ENCODE data around the gene SNX4. TPM values are rescaled to one million over a fixed set of nuclear protein-coding genes. Genes with fewer than 3 reads are reported as not detected.
"Not testable (repeated sequence)": the region's sequence is repeated elsewhere in the genome, so short reads cannot be mapped to it uniquely, and the experiment has no call there.

Gene SNX4
- total and polyA plus RNA-seq, 2 of the 8 experiments (the other 6 are each of a cell fraction or from before 2014, with no cell fraction given), result 7.2 to 23.1 TPM

DNA sequence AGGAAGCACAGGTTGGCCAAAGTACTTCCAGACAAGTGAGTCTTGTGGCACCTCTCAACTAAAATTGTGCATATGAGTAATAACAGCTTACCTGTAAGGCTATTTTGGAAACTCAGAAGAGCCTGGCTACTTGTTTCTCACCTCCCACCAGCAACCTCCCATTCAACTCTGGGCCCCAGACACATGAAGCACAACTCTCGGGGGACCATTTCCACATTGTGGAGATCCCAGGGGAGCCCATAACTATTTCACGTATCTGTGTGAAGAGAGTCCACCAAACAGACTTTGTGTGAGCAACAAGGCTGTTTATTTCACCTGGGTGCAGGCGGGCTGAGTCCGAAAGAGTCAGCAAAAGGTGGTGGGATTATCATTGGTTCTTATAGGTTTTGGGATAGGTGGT is 5.2 kb upstream of the SNX4 start (continued):
- no peak for TF ChIP-seq YY1 (IDR thresholded peaks at IDR 0.05; ENCODE audit: low read depth, low read length)

DNA sequence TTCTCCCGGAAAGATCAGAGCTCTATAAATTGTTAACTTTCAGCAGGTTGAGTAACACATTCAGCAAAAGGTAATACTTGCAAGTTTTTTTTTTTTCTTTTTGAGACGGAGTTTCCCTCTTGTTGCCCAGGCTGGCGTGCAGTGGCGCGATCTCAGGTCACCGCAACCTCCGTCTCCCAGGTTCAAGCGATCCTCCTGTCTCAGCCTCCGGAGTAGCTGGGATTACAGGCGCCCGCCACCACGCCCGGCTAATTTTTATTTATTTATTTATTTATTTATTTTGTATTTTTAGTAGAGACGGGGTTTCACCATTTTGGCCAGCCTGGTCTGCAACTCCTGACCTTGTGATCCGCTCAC is 539 bp upstream of the SNX4 start:
- DNase-seq (ENCODE audit: low read depth in 1 of 2, low spot score in 2 of 2); H3K27ac ChIP-seq (ENCODE audit: low read depth, low read length); H3K36me3 ChIP-seq (ENCODE audit: control insufficient read depth in 2 of 4, insufficient read depth in 4 of 4, low read length in 3 of 4); H3K27me3 ChIP-seq (replicated peaks in 1 of 4; ENCODE audit: control insufficient read depth in 3 of 4, extremely low read depth in 1 of 4, insufficient read depth in 3 of 4, low read length in 3 of 4); H2BK12ac ChIP-seq (ENCODE audit: low read depth, low read length); H4K8ac ChIP-seq (ENCODE audit: extremely low read depth, insufficient read depth, low read length); H4K91ac ChIP-seq (replicated peaks; ENCODE audit: insufficient read length, low read length); H2AK5ac ChIP-seq (ENCODE audit: low read depth, low read length); FAIRE-seq; H2BK20ac ChIP-seq (ENCODE audit: low read length); H3K56ac ChIP-seq (replicated peaks; ENCODE audit: insufficient read length, low read depth, low read length); H3K14ac ChIP-seq (ENCODE audit: insufficient read length); H4K5ac ChIP-seq (ENCODE audit: insufficient read length, low read depth, low read length); H2BK15ac ChIP-seq (ENCODE audit: low read length); H3K9me3 ChIP-seq (ENCODE audit: insufficient read depth in 2 of 2, low read depth in 1 of 2, low read length in 1 of 2); H3K4me1 ChIP-seq (replicated peaks in 1 of 4; ENCODE audit: control insufficient read depth in 3 of 4, insufficient read depth in 4 of 4, low read length in 3 of 4); H3K23me2 ChIP-seq (ENCODE audit: low read depth, low read length); H3K79me1 ChIP-seq (ENCODE audit: low read depth, low read length); H2BK120ac ChIP-seq (replicated peaks; ENCODE audit: low read depth, low read length); H3K23ac ChIP-seq (ENCODE audit: insufficient read length); H3K4ac ChIP-seq (replicated peaks; ENCODE audit: insufficient read length, low read depth, low read length); H4K20me1 ChIP-seq (replicated peaks in 1 of 2; ENCODE audit: control insufficient read depth in 1 of 2, insufficient read depth in 2 of 2, low read length in 2 of 2): not testable (repeated sequence)
- 92% methylated on average over 12 of the region's 15 CpGs; no CpG with 5 or more reads in 1 of the 2 experiments for WGBS, 2 experiments (ENCODE audit: extremely low coverage in 1 of 2, insufficient coverage in 1 of 2, insufficient read length in 1 of 2, insufficient replicate concordance in 2 of 2, low coverage in 1 of 2, low lambda C conversion rate in 2 of 2, missing lambda C conversion rate in 1 of 2)
- Histone ChIP-seq H3K79me2 (ENCODE audit: control insufficient read depth in 1 of 2, insufficient read depth in 2 of 2, low read length in 2 of 2) (peaks cover 3 to 21% of the 10 kb centered on the region in 2 experiments; a peak in 2 of 4 replicates), H3K4me3 (ENCODE audit: extremely low read depth in 1 of 4, insufficient read depth in 2 of 4, low read depth in 3 of 4, low read length in 4 of 4) (peak overlapping the region; percentile 76 to 92 (median 80); a peak in 6 of 8 replicates), H3K18ac (ENCODE audit: extremely low read depth, low read length) (peak overlapping the region; percentile 48; the same call in 1 of the 2 replicates), H3K4me2 (ENCODE audit: insufficient read depth in 1 of 2, low read depth in 2 of 2, low read length in 2 of 2) (peak overlapping the region; percentile 78 to 93), H2AFZ (ENCODE audit: low read length) (peak overlapping the region; percentile 95), H3K9ac (replicated peaks in 1 of 4; ENCODE audit: extremely low read depth in 1 of 4, low read depth in 3 of 4, low read length in 3 of 4) (peak overlapping the region in 1 of 4 experiments; percentile 26; a peak in 1 of 7 replicates), H2BK5ac (ENCODE audit: low read depth, low read length) (0 out of 2 replicates have a peak overlapping the region, but pooled peaks have one; percentile 75)
- ChIA-PET CTCF (ENCODE audit: partially characterized antibody) (interaction anchor here (0.6 to 2.8 kb wide), 4 partner anchors 65 to 596 kb away, joined by 3 to 10 read pairs (median 3); no protein-coding TSS in a partner anchor), POLR2A (ENCODE audit: partially characterized antibody) (interaction anchor here (0.6 to 1.4 kb wide), 5 partner anchors 12 to 84 kb away, joined by 3 to 4 read pairs (median 3); no protein-coding TSS in a partner anchor)
